ENCODE measurements around the gene MYLK2. TPM values are rescaled to one million over a fixed set of nuclear protein-coding genes. Genes with fewer than 3 reads are reported as not detected.
A peak's percentile ranks its signal among the peaks of the same experiment; 100 is the strongest.

Gene MYLK2
- total and polyA plus RNA-seq, 3 donors from 2014 or later: 1.2 to 1.6 (median 1.3) TPM

DNA sequence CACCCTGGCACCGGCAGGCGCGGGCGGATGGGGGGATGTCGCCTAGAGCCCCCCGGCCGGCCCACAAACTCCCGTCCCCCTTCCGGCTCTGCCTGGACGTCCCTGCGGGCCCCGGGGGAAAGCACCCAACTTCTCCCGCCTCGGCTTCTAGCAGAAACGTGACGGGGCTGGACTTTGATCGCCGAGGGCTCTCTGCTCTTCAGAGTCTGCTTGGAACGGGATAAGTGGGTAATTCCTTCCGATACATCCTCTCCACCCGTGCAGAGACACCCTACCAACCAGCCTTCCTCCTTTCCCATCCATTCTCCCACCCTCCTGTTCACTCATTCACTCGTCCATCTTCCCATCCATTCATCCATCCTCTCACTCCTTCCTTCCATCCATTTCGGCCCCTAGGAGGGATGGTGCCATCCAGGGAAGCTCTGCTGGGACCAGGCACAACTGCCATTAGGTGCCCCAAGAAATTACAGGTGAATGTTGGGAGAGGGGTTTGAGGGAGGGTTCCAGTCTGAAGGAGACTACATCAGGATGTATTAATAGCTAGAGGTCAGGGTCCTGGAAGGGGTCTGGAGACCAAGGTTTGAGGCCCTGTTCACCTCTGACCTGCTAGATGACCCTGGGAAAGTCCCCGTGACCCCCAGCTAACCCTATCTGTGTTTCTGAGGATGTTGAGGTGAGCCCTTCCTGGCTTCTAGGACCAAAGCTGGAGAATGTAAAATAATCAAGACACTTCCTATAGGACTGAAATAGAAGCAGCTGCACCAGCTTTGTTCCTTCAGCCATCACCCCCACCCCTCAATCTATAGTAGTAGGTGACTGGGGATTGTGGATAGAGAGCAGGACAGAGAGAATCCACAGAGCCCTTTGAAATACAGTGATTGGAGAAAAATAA is 51.8 kb downstream of the MYLK2 start:
- H3K4me3 ChIP-seq: peak overlapping the region; percentile 72 to 81
- DNase-seq: no peak
- peak overlapping the region; percentile 40 to 84 for H3K27ac ChIP-seq
- H3K36me3 ChIP-seq (ENCODE audit: low read depth, missing control alignments): no peaks in the 10 kb centered on the region
- H3K4me1 ChIP-seq: peaks cover 18% of the 10 kb centered on the region
- no peak for TF ChIP-seq POLR2A (IDR thresholded peaks at IDR 0.05)
- H3K27me3 ChIP-seq: no peaks in the 10 kb centered on the region
- no peaks in the 10 kb centered on the region for H3K9me3 ChIP-seq
- intact Hi-C loops (cut with DNase I; ENCODE audit: low total_unique reads): no loop called here
- WGBS, 2 donors: 7 to 13% methylated on average over 6 to 17 of the region's 24 CpGs

DNA sequence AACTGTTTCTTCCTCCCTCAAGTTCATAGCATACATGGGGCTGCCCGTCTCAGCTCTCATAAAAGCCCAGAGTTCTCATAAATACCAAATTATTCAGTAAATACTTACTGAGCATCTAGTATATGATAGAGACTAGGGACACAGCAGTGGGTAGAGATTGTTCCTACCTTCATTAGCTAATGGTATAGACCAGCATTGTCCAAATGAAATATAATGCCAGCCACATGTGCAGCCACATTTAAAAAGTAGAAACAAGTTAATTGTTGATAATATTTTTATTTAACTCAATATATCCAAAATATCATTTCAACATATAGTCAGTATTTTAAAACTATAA is 52.4 kb downstream of the MYLK2 start:
- Histone ChIP-seq H3K4me3 (no peak overlapping the region), H3K36me3 (ENCODE audit: low read depth, missing control alignments) (no peaks in the 10 kb centered on the region), H3K27me3 (no peaks in the 10 kb centered on the region), H3K4me1 (peaks cover 18% of the 10 kb centered on the region), H3K27ac (no peak overlapping the region), H3K9me3 (no peaks in the 10 kb centered on the region)
- intact Hi-C loops (cut with DNase I; ENCODE audit: low total_unique reads): no loop called here
- WGBS, 2 donors: 91 to 92% methylated on average over 1 of the region's 1 CpG
- DNase-seq: no peak
- TF ChIP-seq, protein P1, sequence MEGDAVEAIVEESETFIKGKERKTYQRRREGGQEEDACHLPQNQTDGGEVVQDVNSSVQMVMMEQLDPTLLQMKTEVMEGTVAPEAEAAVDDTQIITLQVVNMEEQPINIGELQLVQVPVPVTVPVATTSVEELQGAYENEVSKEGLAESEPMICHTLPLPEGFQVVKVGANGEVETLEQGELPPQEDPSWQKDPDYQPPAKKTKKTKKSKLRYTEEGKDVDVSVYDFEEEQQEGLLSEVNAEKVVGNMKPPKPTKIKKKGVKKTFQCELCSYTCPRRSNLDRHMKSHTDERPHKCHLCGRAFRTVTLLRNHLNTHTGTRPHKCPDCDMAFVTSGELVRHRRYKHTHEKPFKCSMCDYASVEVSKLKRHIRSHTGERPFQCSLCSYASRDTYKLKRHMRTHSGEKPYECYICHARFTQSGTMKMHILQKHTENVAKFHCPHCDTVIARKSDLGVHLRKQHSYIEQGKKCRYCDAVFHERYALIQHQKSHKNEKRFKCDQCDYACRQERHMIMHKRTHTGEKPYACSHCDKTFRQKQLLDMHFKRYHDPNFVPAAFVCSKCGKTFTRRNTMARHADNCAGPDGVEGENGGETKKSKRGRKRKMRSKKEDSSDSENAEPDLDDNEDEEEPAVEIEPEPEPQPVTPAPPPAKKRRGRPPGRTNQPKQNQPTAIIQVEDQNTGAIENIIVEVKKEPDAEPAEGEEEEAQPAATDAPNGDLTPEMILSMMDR (IDR thresholded peaks at IDR 0.05): no peak
- TF ChIP-seq POLR2A (IDR thresholded peaks at IDR 0.05): no peak

DNA sequence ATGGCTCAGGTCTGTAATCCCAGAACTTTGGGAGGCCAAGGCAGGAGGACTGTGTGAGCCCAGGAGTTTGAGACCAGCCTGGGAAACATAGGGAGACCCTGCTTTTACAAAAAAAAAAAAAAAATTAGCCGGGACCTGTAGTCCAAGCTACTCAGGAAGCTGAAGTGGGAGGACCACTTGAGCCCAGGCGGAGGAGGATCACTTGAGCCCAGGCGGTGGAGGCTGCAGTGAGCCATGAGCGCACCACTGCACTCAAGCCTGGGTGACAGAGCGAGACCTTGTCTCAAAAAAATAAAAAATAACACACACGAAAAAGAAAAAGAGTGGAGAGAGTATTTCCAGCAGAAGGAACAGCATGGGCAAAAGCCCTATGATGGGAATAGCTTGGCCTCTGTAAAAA is 53.2 kb downstream of the MYLK2 start:
- no peaks in the 10 kb centered on the region for H3K27me3 ChIP-seq
- DNase-seq: no peak
- H3K27ac ChIP-seq: no peak overlapping the region
- intact Hi-C loops (cut with DNase I; ENCODE audit: low total_unique reads): no loop called here
- H3K36me3 ChIP-seq (ENCODE audit: low read depth, missing control alignments): no peaks in the 10 kb centered on the region
- WGBS, 2 donors: 80 to 87% methylated on average over 6 of the region's 6 CpGs
- peaks cover 18% of the 10 kb centered on the region for H3K4me1 ChIP-seq
- no peaks in the 10 kb centered on the region for H3K9me3 ChIP-seq
- H3K4me3 ChIP-seq: no peak overlapping the region
- TF ChIP-seq, protein P1 (IDR thresholded peaks at IDR 0.05): no peak
- no peak for TF ChIP-seq POLR2A (IDR thresholded peaks at IDR 0.05)

DNA sequence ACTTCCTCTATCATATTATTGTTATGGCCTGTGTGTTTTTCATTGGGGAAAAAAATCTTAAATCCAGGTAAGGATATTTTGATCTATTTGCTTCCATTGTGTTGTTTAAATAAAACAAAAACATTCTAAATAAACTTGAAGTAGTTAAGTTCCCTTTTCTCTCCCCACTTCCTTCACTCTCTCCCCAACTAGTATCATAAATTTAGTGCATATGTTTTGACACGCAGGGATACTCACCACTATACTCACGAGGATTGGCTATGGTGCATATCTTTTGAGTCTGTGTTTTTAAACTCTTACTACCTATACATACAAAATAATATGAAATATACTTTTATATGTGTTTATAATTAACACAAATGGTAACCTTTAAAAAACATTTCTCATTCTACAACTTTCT is 56.5 kb downstream of the MYLK2 start:
- TF ChIP-seq, protein P1 (IDR thresholded peaks at IDR 0.05): no peak
- TF ChIP-seq POLR2A (IDR thresholded peaks at IDR 0.05): no peak
- Histone ChIP-seq H3K4me1 (peaks cover 6% of the 10 kb centered on the region), H3K27ac (no peak overlapping the region), H3K9me3 (no peaks in the 10 kb centered on the region), H3K36me3 (ENCODE audit: low read depth, missing control alignments) (no peaks in the 10 kb centered on the region), H3K4me3 (no peak overlapping the region), H3K27me3 (no peaks in the 10 kb centered on the region)
- intact Hi-C loops (cut with DNase I; ENCODE audit: low total_unique reads): no loop called here
- WGBS, 2 donors: 77 to 86% methylated on average over 2 of the region's 2 CpGs
- no peak for DNase-seq

DNA sequence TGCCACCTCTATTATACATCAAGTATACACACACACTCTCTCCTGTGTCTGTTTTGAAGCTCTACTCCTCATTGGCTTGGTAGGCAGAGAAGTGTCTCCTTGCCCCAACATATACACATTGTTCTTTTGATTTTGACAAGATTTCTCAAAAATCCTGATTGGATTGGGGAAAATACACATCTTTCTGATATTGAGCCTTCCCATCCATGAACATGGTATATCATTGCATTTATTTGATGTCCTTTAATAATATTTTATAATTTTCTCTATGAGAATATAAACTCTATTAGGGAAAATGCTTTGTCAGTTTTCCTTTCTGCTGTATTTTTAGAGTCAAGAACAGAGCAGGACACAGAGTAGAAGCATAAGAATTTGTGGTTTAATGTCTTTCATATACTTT is 58.5 kb downstream of the MYLK2 start:
- no peaks in the 10 kb centered on the region for H3K27me3 ChIP-seq
- no peak for DNase-seq
- H3K4me3 ChIP-seq: no peak overlapping the region
- no peak overlapping the region for H3K27ac ChIP-seq
- intact Hi-C loops (cut with DNase I; ENCODE audit: low total_unique reads): no loop called here
- no peaks in the 10 kb centered on the region for H3K36me3 ChIP-seq (ENCODE audit: low read depth, missing control alignments)
- H3K4me1 ChIP-seq: no peaks in the 10 kb centered on the region
- TF ChIP-seq, protein P1 (IDR thresholded peaks at IDR 0.05): no peak
- no peak for TF ChIP-seq POLR2A (IDR thresholded peaks at IDR 0.05)
- H3K9me3 ChIP-seq: no peaks in the 10 kb centered on the region
